K562 (cell line): ENCODE data around the gene ITGB3BP. TPM values are rescaled to one million over a fixed set of nuclear protein-coding genes. Genes with fewer than 3 reads are reported as not detected.

ENCODE experiments used
- ATAC-seq: fragments of 200-7000 bp; cut with Tn5 transposase; 3 replicates; pipeline ENCODE4 v1.9.1; 2020; ENCODE audit warnings: moderate library complexity
- BruUV-seq: library from RNA; stranded (reverse); fragments of 400-500 nt; replicated peaks from 2 replicates; lab custom pipeline; 2021; lab: Mats Ljungman, UMichigan
- CTCF ChIA-PET: fragments of 300-600 bp; formaldehyde crosslinking; extraction: SDS; loops from one replicate; lab custom pipeline; 2021; ENCODE audit warnings: low intra/inter-chr PET ratio; lab: Yijun Ruan, JAX
- POLR2A ChIA-PET: fragments of 300-600, 350-650 bp; sonication (Branson Sonifier 250); formaldehyde crosslinking; extraction: SDS; loops from one replicate; lab custom pipeline; 2021; ENCODE audit warnings: antibody characterized with exemption, inconsistent platforms; lab: Yijun Ruan, JAX
- DNase-seq, 4 experiments: peaks; one replicate each; pipeline versions ENCODE4 v3.0.0 to v3.0.0-alpha.2; 2011 to 2018; ENCODE audit warnings: low spot score in 3 of 4, mixed read lengths in 3 of 4; ENCODE audit errors: extremely low read depth in 1 of 4
- FAIRE-seq: peaks from 2 replicates; lab custom pipeline; 2011; peaks lifted over from hg19 to GRCh38; lab: Jason Lieb, UNC
- H2AFZ ChIP-seq: 2 replicates; pipeline ENCODE4 v1.6.0; 2011; ENCODE audit warnings: low read depth, low read length, control low read depth, inconsistent platforms
- H3K27ac ChIP-seq: fragments of 200-600 bp; 3 replicates; pipeline ENCODE4 v1.8.0; 2011; ENCODE audit warnings: low read depth, mild to moderate bottlenecking, control low read depth, inconsistent platforms, low read length, moderate library complexity, mixed read lengths; ENCODE audit errors: extremely low read depth
- H3K27me3 ChIP-seq, 2 experiments: fragments of 300-600 bp in 1 of 2; 2 replicates in 1 of 2; 3 replicates in 1 of 2; pipeline versions ENCODE4 v1.6.0 to v1.8.0; 2011; ENCODE audit warnings: inconsistent platforms in 2 of 2, low read length in 2 of 2, mild to moderate bottlenecking in 1 of 2, mixed read lengths in 1 of 2, moderate library complexity in 1 of 2; ENCODE audit not compliant: control insufficient read depth in 2 of 2, insufficient read depth in 2 of 2
- H3K36me3 ChIP-seq: fragments of 300-600 bp; 3 replicates; pipeline ENCODE4 v1.8.0; 2011; ENCODE audit warnings: mild to moderate bottlenecking, low read length, inconsistent platforms; ENCODE audit not compliant: control insufficient read depth, insufficient read depth
- H3K4me1 ChIP-seq, 2 experiments: fragments of 200-600 bp in 1 of 2; replicated peaks in 1 of 2; 2 replicates in 1 of 2; 3 replicates in 1 of 2; pipeline versions ENCODE4 v1.5.1 to v1.8.0; 2011; ENCODE audit warnings: inconsistent platforms in 2 of 2, low read length in 2 of 2, mild to moderate bottlenecking in 1 of 2, mixed read lengths in 1 of 2, moderate library complexity in 1 of 2; ENCODE audit not compliant: control insufficient read depth in 2 of 2, insufficient read depth in 2 of 2
- H3K4me2 ChIP-seq: 2 replicates; pipeline ENCODE4 v1.6.1; 2011; ENCODE audit warnings: low read length, control low read depth, inconsistent platforms, mixed read lengths; ENCODE audit not compliant: insufficient read depth
- H3K4me3 ChIP-seq: fragments of 200-600 bp; sonication (generic), shearing (Covaris generic); 2 replicates; pipeline ENCODE4 v1.5.1; 2016; ENCODE audit warnings: control low read depth, inconsistent platforms
- H3K79me2 ChIP-seq: fragments of 200-600 bp; 3 replicates; pipeline ENCODE4 v1.8.0; 2011; ENCODE audit warnings: low read length, inconsistent platforms; ENCODE audit not compliant: control insufficient read depth, insufficient read depth
- H3K9ac ChIP-seq, 2 experiments: 2 replicates each; pipeline versions ENCODE4 v1.6.0 to v1.6.1; 2011; ENCODE audit warnings: low read depth in 2 of 2, low read length in 2 of 2, control low read depth in 1 of 2, inconsistent platforms in 1 of 2, mild to moderate bottlenecking in 1 of 2, mixed read lengths in 1 of 2; ENCODE audit not compliant: insufficient read depth in 1 of 2
- H3K9me1 ChIP-seq: one replicate; pipeline ENCODE4 v1.6.0; 2011; ENCODE audit warnings: inconsistent platforms, mild to moderate bottlenecking, low read length, moderate library complexity; ENCODE audit not compliant: control insufficient read depth, insufficient read depth
- H3K9me3 ChIP-seq: replicated peaks from 2 replicates; pipeline ENCODE4 v1.5.1; 2011; ENCODE audit warnings: low read depth, low read length, inconsistent platforms; ENCODE audit not compliant: control insufficient read depth, insufficient read depth
- H4K20me1 ChIP-seq: replicated peaks from 2 replicates; pipeline ENCODE4 v1.6.1; 2011; ENCODE audit warnings: low read length, inconsistent platforms, mixed read lengths; ENCODE audit not compliant: control insufficient read depth, insufficient read depth
- ARNT ChIP-seq, 2 experiments: fragments of 450-650 bp; IDR thresholded peaks; 2 replicates each; pipeline ENCODE4 v1.6.1; 2016; ENCODE audit warnings: mild to moderate bottlenecking in 1 of 2
- BHLHE40 ChIP-seq: IDR thresholded peaks from 2 replicates; pipeline ENCODE4 v1.6.1; 2011; ENCODE audit warnings: low read length, improper control_type of control experiment
- CHD1 ChIP-seq: fragments of 200-600 bp; sonication (generic); IDR thresholded peaks from one replicate; pipeline ENCODE4 v1.6.1; 2012; ENCODE audit warnings: mild to moderate bottlenecking, moderate library complexity, low read length, inconsistent platforms
- CTCFL ChIP-seq: IDR thresholded peaks from 2 replicates; pipeline ENCODE4 v1.6.1; 2011; ENCODE audit warnings: borderline replicate concordance, low read depth, mild to moderate bottlenecking, moderate library complexity, low read length; ENCODE audit not compliant: insufficient read depth, poor library complexity, severe bottlenecking
- DMBX1 ChIP-seq: fragments of 250-450 bp; sonication (Bioruptor Pico); IDR thresholded peaks from 2 replicates; pipeline ENCODE4 v1.8.0; 2022; ENCODE audit warnings: inconsistent platforms, mild to moderate bottlenecking, moderate library complexity, borderline replicate concordance
- KAT2B ChIP-seq: IDR thresholded peaks from one replicate; pipeline ENCODE4 v1.6.1; 2012; ENCODE audit warnings: low read depth, mild to moderate bottlenecking, control low read depth, inconsistent platforms, low read length, moderate library complexity
- MAX ChIP-seq: sonication (generic); formaldehyde crosslinking; IDR thresholded peaks from 2 replicates; pipeline ENCODE4 v1.9.0; 2022; ENCODE audit warnings: mild to moderate bottlenecking, missing genetic modification reagents
- MNT ChIP-seq, 2 experiments: fragments of 450-650 bp; conservative IDR thresholded peaks; 2 replicates each; pipeline ENCODE4 v1.6.1; 2017; ENCODE audit warnings: mild to moderate bottlenecking in 2 of 2, moderate library complexity in 2 of 2
- TAL1 ChIP-seq: fragments of 450-650 bp; IDR thresholded peaks from 2 replicates; pipeline ENCODE4 v1.6.1; 2016; ENCODE audit warnings: mild to moderate bottlenecking
- TBL1XR1 ChIP-seq, 2 experiments: IDR thresholded peaks; 2 replicates each; pipeline ENCODE4 v1.6.1; 2012; ENCODE audit warnings: improper control_type of control experiment in 2 of 2, low read length in 2 of 2, mild to moderate bottlenecking in 1 of 2
- U2AF1 ChIP-seq: fragments of 200-400 bp; formaldehyde crosslinking; optimal IDR thresholded peaks from 2 replicates; pipeline ENCODE3; 2017; ENCODE audit warnings: mild to moderate bottlenecking, low read depth, low read length, moderate library complexity
- ZBTB49 ChIP-seq: sonication (generic); formaldehyde crosslinking; IDR thresholded peaks from 2 replicates; pipeline ENCODE4 v1.8.0; 2022; ENCODE audit warnings: missing genetic modification reagents, mild to moderate bottlenecking, borderline replicate concordance
- WGBS: fragments of 100-300 bp; shearing (Covaris generic); methylation state at CpG from one replicate; pipeline ENCODE4 v1.1.6; 2016; ENCODE audit warnings: low coverage, mixed read lengths; ENCODE audit not compliant: insufficient coverage; ENCODE audit errors: missing lambda C conversion rate; 5-methylcytosine and 5-hydroxymethylcytosine counted together
- in situ Hi-C: fragments of 300-500 bp; cut with MboI; formaldehyde crosslinking; loops from 4 replicates; pipeline ENCODE4 v1.15.0; 2018; ENCODE audit warnings: inconsistent platforms, mixed read lengths
- intact Hi-C: fragments of 100-400 bp; cut with micrococcal nuclease; formaldehyde crosslinking; loops from 2 replicates; pipeline ENCODE4 v1.14.2; 2022
- polyA plus RNA-seq, 8 experiments: library from polyadenylated mRNA; depleted of rRNA in 4 of 8; stranded (reverse) in 5 of 8; unstranded in 3 of 8; fragments of >200 nt; fragmentation: Nextera tagmentation in 2 of 8; fragmentation: Illumina TruSeq in 1 of 8; extraction: Ambion mirVana in 2 of 8; extraction: Trizol in 1 of 8; gene quantifications; 2 replicates each; pipeline versions ENCODE4 v1.2.1 to v1.2.3, GENCODE V29; 2011 to 2014; ENCODE audit warnings: inconsistent platforms in 1 of 8, missing spikeins in 1 of 8
- total RNA-seq, 7 experiments: library from RNA; depleted of rRNA in 6 of 7; stranded (reverse); fragments of >200 nt in 6 of 7; fragmentation: Illumina TruSeq in 2 of 7; extraction: Trizol in 2 of 7; gene quantifications; 2 replicates each; pipeline versions ENCODE4 v1.2.1 to v1.2.3, GENCODE V29; 2011 to 2021; ENCODE audit warnings: low replicate concordance in 1 of 7

The ITGB3BP gene
- total and polyA plus RNA-seq, 9 of the 15 experiments (the other 6 are each of a cell fraction or from before 2014, with no cell fraction given): 62.8 to 151 (median 110) TPM

GRCh38 chr1:63411066-63411465 is 112.0 kb downstream of the ITGB3BP start:
- in situ Hi-C loops: no loop called here
- no peak overlapping the region for H3K9ac ChIP-seq
- DNase-seq: no peak
- no TSS peak for BruUV-seq
- POLR2A ChIA-PET: interaction anchor here (0.8 to 1.1 kb wide), 2 partner anchors 8 to 9 kb away, joined by 3 to 5 read pairs; no protein-coding TSS in a partner anchor
- H3K9me3 ChIP-seq: no peaks in the 10 kb centered on the region
- no peak for FAIRE-seq
- H4K20me1 ChIP-seq: no peaks in the 10 kb centered on the region
- intact Hi-C loops: no loop called here
- 70% methylated on average over 2 of the region's 2 CpGs for WGBS
- no peak overlapping the region for H3K4me3 ChIP-seq
- CTCF ChIA-PET: no interaction called here
- H3K4me1 ChIP-seq: no peaks in the 10 kb centered on the region
- peaks cover 17% of the 10 kb centered on the region; the same call in 2 of the 3 replicates for H3K36me3 ChIP-seq
- no peaks in the 10 kb centered on the region for H3K27me3 ChIP-seq
- no peaks in the 10 kb centered on the region for H3K9me1 ChIP-seq
- no peak overlapping the region for H2AFZ ChIP-seq
- no peaks in the 10 kb centered on the region for H3K79me2 ChIP-seq
- H3K27ac ChIP-seq: no peak overlapping the region
- ATAC-seq: no peak
- H3K4me2 ChIP-seq: no peak overlapping the region
- no peak for TF ChIP-seq BHLHE40
- TF ChIP-seq ARNT (IDR thresholded peaks at IDR 0.05): no peak
- no peak for TF ChIP-seq MNT (conservative IDR thresholded peaks at IDR 0.05)
- TF ChIP-seq TBL1XR1 (IDR thresholded peaks at IDR 0.05; ENCODE audit: low read length in 2 of 2): no peak
- no peak for TF ChIP-seq CTCFL
- no peak for TF ChIP-seq MAX (CRISPR knock-in tag)
- no peak for TF ChIP-seq TAL1
- TF ChIP-seq ZBTB49 (CRISPR knock-in tag): no peak
- no peak for TF ChIP-seq KAT2B
- no peak for TF ChIP-seq U2AF1
- TF ChIP-seq CHD1: no peak
- no peak for TF ChIP-seq DMBX1 (CRISPR knock-in tag)
